ENCODE measurements around the gene NOL4.
"Not testable (repeated sequence)": the region's sequence is repeated elsewhere in the genome, so short reads cannot be mapped to it uniquely, and the experiment has no call there.

Gene NOL4, protein sequence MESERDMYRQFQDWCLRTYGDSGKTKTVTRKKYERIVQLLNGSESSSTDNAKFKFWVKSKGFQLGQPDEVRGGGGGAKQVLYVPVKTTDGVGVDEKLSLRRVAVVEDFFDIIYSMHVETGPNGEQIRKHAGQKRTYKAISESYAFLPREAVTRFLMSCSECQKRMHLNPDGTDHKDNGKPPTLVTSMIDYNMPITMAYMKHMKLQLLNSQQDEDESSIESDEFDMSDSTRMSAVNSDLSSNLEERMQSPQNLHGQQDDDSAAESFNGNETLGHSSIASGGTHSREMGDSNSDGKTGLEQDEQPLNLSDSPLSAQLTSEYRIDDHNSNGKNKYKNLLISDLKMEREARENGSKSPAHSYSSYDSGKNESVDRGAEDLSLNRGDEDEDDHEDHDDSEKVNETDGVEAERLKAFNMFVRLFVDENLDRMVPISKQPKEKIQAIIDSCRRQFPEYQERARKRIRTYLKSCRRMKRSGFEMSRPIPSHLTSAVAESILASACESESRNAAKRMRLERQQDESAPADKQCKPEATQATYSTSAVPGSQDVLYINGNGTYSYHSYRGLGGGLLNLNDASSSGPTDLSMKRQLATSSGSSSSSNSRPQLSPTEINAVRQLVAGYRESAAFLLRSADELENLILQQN

DNA sequence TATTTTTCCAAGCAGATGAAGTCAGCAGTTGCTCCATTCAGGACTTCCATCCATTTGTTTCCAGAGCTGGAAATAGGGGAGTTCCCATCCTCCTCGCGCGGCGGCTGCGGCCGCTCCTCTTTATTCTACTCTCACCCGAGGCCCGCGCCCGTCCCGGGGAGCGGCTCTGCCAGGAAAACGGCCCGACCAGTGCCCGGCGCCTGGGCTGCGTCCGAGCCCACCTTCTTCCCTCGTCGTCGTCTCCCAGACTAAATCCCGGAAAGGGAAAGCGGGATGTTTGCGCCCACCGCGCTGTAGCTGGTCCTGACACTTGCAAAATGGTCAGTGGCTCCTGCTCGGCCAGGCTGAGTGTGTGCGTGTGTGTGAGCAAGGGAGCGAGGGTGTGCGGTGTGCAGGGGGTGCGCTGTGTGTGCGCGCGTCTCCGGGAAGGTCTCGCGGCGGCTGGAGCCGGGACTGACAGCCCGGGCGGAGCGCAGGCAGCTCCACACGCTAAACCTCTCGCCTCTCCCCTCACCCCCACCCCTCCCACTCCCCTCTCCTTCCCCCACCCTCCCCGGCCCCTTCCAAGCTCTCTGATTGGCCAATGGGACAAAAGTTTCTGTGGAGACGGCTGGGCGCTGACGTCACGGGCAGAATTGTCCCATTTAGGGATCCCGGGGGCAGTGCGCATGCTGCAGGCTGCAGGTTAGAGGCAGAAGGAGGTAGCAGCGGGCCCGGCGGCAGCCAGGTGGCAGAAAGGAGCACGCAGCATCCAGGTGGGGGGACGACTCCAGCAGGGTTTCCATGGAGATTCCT lies at the start of gene NOL4:
NOL4 (minus strand) TSS at position 491 of the 795 bp plus-strand sequence. CDS start 1,660 bp downstream, outside the sequence.
- no peak for DNase-seq (ENCODE audit: low read depth in 2 of 2)

DNA sequence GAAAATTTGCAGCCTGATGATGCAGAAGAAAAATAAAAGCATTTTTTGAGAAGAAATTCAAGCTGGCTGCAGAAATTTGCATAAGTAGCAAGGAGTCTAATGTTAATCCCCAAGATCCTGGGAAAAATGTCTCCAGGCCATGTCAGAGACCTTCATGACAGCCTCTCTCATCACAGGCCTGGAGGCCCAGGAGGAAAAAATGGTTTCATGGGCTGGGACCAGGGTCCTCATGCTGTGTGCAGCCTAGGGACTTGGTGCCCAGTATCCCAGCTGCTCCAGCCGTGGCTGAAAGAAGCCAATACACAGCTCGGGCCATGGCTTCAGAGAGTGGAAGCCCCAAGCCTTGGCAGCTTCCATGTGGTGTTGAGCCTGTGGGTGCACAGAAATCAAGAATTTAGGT lies 41.3 kb upstream of the NOL4 start:
- DNase-seq (ENCODE audit: low read depth in 2 of 2): not testable (repeated sequence)

DNA sequence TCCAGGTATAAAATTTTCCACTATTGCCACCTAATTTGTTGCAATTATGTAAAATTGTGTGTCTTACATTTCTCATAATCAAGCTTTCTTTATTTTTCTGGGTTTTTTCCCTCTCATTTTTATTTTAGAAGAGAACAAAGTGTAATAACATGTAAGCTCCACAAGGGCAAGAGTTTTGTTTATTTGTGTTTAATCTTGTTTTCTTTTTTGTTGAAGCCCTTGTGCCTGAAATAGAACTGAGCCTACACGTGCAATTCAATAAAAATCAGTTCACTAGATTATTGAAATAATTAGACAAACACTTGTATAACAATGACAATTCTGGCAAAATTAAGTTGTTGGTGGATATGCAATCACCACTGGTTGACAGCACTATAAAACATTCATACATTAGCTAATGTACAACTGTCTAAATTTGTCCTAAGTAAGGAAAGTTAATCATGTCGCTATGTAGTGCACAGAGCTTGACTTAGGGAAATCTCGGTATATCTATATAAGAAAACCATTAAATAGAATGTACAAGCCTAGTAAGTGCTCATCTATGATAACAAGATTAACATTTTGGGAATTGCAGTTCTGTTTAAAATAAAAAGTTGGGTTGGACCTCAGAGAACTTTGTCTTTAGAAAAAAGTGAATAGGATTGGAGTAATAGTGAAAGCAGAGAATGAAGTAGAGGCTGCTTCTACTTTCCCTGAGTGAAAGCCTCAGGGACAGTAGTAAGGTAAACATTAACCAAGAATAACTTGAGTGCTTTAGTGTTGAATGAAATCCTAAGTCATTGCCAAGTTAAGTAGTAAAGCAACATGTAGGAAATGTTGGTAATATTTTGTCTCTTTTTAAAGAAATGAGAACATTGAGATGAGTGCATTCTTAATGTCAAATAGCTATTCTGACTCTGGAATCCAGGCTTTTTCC lies 37.4 kb upstream of the NOL4 start:
- DNase-seq (ENCODE audit: low read depth in 2 of 2): no peak

DNA sequence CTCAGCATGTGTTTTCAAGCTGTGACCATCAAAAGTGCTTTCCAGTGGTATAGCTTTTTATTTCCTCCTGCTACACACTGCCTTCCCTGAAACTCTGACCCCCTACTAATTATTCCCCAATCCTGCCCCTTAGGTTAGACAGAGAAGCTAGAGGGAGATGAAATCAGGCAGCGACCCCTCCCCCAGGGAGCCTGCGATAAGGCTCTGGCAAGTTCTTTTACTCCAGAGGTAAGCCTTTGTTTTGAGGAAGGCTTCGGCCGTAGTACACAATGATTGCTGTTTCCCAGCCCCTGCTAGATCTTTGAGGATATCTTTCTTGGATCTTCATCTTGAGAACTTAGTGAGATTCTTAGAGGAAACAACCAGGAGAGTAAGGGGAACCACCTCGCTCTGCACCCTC lies 33.5 kb upstream of the NOL4 start:
- DNase-seq (ENCODE audit: low read depth in 2 of 2): no peak

DNA sequence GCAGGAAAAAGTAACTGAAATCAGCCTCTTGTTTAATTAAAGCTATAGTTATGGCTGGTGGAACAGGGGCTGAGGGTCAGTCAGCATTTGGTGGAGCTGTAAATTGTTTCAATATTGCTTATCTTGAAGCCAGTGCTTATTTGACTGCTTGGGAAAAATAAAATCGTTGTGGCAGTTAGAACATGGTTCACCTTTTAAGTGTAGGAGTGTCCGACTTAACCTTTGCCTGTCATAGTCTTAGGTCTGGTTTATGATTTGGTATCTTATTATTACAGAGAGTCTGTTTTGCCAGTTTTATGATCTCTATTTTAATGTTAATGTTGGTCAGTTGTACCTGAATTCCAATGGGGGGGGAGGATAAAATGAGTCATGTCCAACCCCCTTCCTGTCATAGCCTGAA lies 27.2 kb upstream of the NOL4 start:
- no peak for DNase-seq (ENCODE audit: low read depth in 2 of 2)

DNA sequence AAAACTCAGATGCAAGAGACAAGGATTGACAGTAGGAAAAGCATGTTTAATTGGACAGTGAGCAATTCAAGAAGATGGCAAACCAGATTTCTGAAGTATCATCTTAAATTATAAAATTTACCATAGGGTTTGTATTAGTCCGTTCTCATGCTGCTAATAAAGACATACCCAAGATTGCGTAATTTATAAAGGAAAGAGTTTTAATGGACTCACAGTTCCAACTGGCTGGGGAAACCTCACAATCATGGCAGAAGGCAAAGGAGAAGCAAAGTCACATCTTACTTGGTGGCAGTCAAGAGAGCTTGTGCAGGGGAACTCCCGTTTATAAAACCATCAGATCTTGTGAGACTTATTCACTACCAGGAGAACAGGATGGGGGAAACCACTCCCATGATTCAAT lies 24.0 kb upstream of the NOL4 start:
- no peak for DNase-seq (ENCODE audit: low read depth in 2 of 2)

DNA sequence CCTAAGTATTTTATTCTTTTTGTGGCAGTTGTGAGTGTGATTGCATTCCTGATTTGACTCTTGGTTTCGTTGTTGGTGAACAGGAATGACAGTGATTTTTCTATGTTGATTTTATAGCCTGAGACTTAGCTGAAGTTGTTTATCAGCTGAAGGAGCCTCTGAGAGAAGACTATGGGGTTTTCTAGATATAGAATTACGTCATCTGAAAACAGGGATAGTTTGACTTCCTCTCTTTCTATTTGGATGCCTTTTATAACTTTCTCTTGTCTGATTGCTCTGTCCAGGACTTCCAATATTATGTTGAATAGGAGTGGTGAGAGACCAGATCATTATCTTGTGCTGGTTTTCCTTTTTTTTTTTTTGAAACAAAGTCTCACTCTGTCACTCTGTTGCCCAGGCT lies 18.0 kb upstream of the NOL4 start:
- no peak for DNase-seq (ENCODE audit: low read depth in 2 of 2)

DNA sequence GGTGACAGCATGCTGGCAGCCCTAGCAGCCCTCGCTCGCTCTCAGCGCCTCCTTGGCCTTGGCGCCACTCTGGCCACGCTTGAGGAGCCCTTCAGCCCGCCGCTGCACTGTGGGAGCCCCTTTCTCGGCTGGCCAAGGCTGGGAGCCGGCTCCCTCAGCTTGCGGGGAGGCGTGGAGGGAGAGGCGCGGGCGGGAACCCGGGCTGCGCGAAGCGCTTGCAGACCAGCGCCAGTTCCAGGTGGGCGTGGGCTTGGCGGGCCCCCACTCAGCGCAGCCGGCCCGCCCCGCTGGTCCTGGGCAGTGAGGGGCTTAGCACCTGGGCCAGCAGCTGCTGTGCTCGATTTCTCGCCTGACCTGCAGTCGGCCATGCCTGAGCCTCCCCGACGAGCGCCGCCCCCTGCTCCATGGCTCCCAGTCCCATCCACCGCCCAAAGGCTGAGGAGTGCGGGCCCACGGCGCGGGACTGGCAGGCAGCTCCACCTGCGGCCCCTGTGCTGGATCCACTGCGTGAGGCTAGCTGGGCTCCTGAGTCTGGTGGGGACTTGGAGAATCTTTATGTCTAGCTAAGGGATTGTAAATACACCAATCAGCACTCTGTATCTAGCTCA lies 9.2 kb upstream of the NOL4 start:
- DNase-seq (ENCODE audit: low read depth in 2 of 2): not testable (repeated sequence)

DNA sequence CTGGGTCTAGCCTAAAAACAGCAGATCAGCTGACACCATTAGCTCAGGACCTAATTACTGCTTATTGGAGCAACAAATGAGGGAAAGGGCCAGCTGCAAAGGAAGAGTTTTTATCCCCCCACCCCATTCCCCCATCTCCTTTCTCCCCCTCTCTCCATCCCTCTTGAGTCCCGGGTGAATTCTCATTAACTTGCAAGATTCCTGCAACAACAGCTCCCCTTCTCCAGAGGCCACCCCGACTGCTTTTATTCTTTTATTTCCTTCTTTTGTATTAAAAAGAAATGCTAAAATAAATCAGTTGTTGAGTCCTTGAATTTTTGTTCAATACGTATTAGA lies 473 bp upstream of the NOL4 start:
- DNase-seq (ENCODE audit: low read depth in 2 of 2): no peak

DNA sequence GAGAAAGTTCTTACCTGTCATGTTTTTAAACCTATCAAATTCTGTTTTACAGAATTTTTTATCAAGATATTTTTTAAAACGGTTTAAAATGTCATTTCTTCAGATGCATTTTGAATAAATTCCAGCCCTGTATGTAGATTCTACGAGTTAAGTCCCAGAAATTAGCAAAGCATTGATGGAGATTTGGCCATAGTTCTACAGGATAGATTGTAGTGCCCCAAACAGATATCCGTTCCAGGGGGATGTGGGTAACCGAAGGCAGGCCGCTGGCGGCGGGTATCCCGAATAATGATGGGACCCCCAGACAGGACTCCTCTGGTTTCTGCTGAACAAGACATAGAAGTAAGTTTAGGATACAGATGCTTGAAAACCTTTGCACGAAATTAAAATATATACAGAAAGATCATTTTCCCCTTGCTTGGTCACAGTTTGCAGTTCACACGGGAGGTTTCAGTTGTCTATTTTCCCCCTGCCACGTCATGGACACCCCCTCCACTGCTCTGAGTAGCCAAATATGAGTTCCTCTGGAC lies 755 bp downstream of the NOL4 start:
- no peak for DNase-seq (ENCODE audit: low read depth in 2 of 2)

DNA sequence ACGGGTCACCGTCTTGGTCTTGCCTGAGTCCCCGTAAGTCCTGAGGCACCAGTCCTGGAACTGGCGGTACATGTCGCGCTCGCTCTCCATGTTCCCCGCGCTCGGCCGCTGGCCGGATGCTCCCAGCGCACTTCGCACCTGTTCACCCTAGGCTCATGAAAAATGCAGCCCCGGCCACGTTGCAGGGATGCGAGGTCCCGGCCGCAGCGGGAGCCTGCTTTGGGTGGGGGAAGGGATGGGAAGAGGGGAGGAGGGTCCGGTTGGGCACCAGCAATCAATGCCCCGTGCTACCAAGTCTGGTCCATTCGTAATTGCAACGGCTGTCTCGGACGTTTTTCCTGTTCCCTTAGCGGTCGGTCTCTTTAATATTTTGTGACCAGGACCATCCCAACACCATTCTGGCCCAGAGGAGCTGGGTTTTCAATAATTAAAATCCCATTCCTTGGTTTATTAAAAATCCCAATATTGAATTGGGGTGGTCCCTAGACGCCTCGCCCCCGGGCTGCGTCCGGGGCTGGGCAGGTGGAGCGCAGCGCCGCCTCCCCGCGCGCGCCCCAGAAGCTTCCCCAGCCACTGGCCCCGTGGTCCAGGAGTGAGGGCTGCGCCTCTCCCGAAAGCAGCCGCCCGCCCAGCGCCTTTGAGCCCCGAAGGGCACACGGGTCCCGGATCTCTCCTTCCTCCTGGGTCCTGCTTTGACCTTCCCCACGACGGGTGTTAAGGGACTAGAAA lies 1.4 kb downstream of the NOL4 start:
- DNase-seq (ENCODE audit: low read depth in 2 of 2): no peak

DNA sequence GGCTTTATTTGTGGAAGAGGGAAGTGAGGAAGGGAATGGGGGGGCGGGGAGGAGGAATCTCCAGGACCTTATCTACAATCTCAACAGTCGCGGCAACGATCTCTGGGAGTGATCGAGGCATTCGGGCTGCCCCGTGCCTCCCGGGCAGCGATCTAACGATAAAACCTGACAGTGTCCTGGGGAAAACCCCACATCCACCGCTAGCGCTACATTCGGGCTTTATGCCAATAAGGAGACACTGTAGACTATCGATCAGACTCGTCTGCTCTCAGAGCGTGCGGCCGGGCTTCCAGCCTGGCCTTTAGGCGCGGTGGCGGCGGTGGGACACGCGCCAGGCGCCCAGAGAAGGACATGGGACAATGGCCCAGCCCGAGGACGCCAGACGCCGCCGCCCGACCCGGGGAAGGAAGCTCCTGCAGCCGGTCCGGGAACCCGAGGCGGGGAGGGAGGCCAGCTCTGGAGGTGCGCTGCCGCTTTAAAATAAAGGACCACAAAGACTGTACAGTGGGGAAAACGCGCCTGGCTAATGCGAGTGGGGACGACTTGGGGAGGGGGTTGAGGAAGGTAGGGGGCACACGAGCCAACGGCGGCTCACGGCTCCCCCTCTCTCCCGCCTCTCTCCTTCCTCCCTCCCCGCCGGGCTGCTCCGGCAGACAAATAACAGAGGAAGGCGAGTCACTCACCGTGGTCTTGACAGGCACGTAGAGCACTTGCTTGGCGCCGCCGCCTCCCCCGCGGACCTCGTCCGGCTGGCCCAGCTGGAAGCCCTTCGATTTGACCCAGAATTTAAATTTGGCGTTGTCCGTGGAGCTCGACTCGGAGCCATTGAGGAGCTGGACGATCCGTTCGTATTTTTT lies 2.2 kb downstream of the NOL4 start:
- no peak for DNase-seq (ENCODE audit: low read depth in 2 of 2)

DNA sequence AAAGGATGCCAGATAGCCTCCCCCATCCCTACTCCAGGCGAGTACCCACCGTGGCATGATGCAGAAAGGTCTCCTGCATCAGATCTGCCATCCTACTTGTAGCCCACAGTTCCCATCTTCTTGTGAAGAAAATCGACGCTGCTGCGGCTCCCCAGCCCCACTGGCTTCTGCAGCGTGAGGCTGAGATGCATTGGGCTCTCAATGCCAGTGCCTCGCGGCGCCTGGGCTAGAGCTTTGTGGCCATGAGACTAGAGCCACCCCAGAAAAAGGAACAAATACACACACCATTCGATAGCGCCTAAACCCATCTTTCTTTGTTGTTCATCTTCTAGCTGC lies 2.8 kb downstream of the NOL4 start:
- no peak for DNase-seq (ENCODE audit: low read depth in 2 of 2)

DNA sequence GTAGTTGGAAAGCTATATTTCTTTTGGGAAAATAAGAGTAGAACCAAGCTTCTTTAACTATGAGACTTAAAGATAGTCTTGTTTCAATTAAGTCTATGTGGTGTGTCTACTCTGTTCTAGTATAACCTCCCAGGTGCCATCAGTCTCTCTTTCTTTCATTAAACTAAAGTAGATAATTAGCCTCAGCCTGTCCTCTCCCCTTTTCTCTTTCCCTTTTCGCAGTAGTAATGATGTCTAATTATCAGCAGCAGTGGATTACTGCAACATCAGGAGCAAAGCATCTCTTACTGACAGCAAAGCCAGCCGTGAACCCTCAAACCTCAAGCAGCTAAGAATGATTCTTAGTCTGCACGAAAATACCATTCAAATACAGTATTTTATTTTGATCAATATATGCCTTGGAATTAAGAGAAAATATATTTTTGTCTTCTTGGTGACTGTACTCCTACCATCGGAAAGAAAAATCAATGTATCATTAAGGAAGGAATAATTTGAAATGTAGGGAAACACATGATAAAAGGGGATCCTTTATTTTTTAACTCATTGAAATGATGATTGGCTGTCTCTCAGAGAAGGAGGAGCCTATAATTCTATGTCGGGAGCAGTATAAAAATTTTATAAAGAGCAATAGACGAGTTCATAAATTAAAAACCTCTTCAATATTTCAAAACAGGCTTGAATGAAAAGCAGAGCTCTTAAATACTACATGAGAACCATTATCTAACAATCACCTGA lies 4.5 kb downstream of the NOL4 start:
- no peak for DNase-seq (ENCODE audit: low read depth in 2 of 2)

DNA sequence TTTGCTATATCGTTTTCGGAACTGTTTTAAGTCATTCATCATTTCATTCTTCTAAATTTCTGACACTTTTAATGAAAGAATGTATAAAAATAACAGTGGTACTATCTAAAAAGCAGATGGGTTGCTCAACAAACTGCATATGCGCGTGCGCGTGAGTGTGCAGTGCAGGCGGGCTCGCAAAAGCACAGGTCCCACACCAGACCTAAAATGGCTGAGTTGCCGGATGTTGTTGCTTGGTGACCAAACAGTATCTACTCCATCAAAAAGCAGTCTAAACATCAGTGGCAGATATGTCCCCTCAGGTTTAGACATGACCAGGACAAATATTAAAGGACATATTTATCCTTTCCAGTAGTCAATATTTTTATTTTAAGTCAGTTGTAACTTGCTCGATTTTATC lies 5.1 kb downstream of the NOL4 start:
- DNase-seq (ENCODE audit: low read depth in 2 of 2): no peak

DNA sequence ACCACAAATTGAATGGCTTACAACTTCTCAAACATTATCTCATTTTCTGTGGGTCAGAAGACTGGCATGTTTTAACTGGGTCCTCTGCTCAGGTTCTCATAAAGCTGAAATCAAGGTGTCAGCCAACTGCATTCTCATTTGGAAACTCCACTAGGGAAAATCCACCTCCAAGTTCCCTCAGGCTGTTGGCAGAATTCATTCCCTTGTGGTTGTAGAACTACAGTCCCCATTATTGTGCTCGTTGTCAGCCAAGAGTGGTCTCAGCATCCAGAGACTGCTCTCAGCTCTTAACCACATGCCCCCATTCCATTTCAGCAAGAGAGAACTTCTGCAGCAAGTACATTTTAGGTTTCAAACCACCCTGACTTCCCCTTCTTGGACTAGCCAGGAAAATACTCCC lies 12.2 kb downstream of the NOL4 start:
- DNase-seq (ENCODE audit: low read depth in 2 of 2): no peak

DNA sequence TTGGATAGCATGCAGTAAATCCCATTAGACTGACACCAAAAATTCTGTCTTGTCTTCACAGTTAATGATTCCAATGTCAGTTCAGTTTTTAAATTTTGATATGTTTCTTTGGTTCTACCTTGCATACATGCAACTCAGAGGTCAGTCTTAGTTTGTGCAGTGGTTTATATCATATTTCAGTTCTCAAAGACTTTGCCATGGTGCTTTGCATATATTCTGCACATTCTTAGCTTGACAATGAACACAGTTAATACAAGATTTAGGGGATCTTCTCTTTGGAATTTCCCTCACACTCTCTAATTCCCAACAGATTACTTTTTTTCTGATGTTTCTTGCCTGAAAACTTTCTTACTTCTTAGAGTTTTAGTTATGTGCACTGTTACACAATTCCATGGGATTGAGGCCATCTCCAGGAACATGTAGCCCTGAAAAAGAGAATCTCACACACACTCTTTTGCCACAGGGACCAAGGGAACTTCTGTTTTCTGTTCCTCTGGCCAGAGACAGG lies 17.3 kb downstream of the NOL4 start:
- DNase-seq (ENCODE audit: low read depth in 2 of 2): no peak

DNA sequence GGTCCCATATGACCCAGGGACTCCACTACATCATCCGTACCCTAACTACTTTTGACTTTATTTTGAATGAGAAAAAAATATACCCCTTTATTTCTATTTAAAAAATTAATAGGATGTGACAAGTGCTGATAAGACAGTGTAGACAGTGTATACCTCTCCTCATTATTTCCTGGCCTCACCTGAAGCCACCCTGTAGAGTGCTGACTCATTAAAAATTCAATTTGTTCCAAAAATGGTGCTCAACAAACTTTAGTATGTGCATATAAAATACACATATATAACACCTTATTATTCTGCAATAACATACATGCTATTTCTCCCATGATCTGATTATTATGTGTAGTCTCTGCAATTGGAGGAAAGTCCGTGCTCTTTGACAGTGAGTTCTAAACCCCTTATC lies 20.8 kb downstream of the NOL4 start:
- no peak for DNase-seq (ENCODE audit: low read depth in 2 of 2)

DNA sequence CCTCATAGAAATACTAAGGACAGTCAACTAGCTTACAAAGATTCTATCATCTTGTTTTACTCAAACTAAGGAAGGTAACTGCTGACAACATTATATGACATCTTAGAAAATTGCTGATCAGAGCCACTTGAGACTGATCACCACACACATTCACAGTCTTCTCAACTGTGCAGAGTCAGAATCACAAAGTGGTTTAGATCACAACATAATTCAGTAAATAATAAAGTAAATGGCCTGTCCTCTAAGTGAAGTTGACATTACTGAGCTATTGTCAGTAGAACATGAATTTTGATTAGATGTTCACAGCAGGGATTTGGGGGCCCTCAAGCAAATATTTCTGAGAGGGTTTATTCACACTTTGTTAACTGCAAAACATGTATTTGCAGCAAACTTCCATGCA lies 28.5 kb downstream of the NOL4 start:
- no peak for DNase-seq (ENCODE audit: low read depth in 2 of 2)
